ENCODE measurements around the gene GBA3.

- TF ChIP-seq POLR2A (IDR thresholded peaks at IDR 0.05) (no peak), EP300 (IDR thresholded peaks at IDR 0.05; ENCODE audit: low read depth) (no peak)
Observed at GRCh38 chr4:22672944-22673343, 19.8 kb upstream of the GBA3 start.

Data from transverse colon (tissue), 1 donor.